Measurements from ENCODE around the gene EFNA4.

GRCh38 chr1:155043301-155043702 is 20.2 kb upstream of the EFNA4 start:
- TF ChIP-seq SMC3 (IDR thresholded peaks at IDR 0.05): no peak
- TF ChIP-seq, protein P1, sequence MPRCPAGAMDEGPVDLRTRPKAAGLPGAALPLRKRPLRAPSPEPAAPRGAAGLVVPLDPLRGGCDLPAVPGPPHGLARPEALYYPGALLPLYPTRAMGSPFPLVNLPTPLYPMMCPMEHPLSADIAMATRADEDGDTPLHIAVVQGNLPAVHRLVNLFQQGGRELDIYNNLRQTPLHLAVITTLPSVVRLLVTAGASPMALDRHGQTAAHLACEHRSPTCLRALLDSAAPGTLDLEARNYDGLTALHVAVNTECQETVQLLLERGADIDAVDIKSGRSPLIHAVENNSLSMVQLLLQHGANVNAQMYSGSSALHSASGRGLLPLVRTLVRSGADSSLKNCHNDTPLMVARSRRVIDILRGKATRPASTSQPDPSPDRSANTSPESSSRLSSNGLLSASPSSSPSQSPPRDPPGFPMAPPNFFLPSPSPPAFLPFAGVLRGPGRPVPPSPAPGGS (IDR thresholded peaks at IDR 0.05): no peak
- TF ChIP-seq EP300 (IDR thresholded peaks at IDR 0.05): no peak
- TF ChIP-seq, protein P2, sequence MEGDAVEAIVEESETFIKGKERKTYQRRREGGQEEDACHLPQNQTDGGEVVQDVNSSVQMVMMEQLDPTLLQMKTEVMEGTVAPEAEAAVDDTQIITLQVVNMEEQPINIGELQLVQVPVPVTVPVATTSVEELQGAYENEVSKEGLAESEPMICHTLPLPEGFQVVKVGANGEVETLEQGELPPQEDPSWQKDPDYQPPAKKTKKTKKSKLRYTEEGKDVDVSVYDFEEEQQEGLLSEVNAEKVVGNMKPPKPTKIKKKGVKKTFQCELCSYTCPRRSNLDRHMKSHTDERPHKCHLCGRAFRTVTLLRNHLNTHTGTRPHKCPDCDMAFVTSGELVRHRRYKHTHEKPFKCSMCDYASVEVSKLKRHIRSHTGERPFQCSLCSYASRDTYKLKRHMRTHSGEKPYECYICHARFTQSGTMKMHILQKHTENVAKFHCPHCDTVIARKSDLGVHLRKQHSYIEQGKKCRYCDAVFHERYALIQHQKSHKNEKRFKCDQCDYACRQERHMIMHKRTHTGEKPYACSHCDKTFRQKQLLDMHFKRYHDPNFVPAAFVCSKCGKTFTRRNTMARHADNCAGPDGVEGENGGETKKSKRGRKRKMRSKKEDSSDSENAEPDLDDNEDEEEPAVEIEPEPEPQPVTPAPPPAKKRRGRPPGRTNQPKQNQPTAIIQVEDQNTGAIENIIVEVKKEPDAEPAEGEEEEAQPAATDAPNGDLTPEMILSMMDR (IDR thresholded peaks at IDR 0.05): no peak
- no peak for TF ChIP-seq RFX5 (IDR thresholded peaks at IDR 0.05)
- TF ChIP-seq HOXA7 (CRISPR knock-in tag; IDR thresholded peaks at IDR 0.05): no peak
- TF ChIP-seq TP53 (CRISPR knock-in tag; IDR thresholded peaks at IDR 0.05): no peak
- no peak for TF ChIP-seq MYC (IDR thresholded peaks at IDR 0.05; ENCODE audit: borderline replicate concordance, low read length)
- TF ChIP-seq RARB (CRISPR knock-in tag; IDR thresholded peaks at IDR 0.05): no peak
- no peak for TF ChIP-seq POLR2A (IDR thresholded peaks at IDR 0.05; ENCODE audit: low read length)
- TF ChIP-seq NR3C1 (IDR thresholded peaks at IDR 0.05): no peak

All from A549 (cell line).